Type B pancreatic cell (in vitro differentiated cells): ENCODE results near the gene METTL17. TPM values are rescaled to one million over a fixed set of nuclear protein-coding genes. Genes with fewer than 3 reads are reported as not detected.

Experiments
- DNase-seq: peaks from one replicate; pipeline ENCODE4 v3.0.0; 2021; ENCODE audit warnings: mixed read lengths; ENCODE audit not compliant: unreplicated experiment; ENCODE audit errors: extremely low spot score
- H3K27ac Mint-ChIP-seq: 2 replicates; pipeline ENCODE4 v1.8.0; 2021; ENCODE audit warnings: mild to moderate bottlenecking, mixed read lengths
- H3K27me3 Mint-ChIP-seq: 2 replicates; pipeline ENCODE4 v1.8.0; 2021; ENCODE audit warnings: mixed read lengths
- H3K36me3 Mint-ChIP-seq: 2 replicates; pipeline ENCODE4 v1.8.0; 2021; ENCODE audit warnings: mixed read lengths
- H3K4me1 Mint-ChIP-seq: one replicate; pipeline ENCODE4 v1.8.0; 2021; ENCODE audit warnings: mixed read lengths; ENCODE audit not compliant: unreplicated experiment
- H3K4me3 Mint-ChIP-seq: 2 replicates; pipeline ENCODE4 v1.8.0; 2021; ENCODE audit warnings: mild to moderate bottlenecking, mixed read lengths
- H3K9me3 Mint-ChIP-seq: 2 replicates; pipeline ENCODE4 v1.8.0; 2021; ENCODE audit warnings: mixed read lengths
- total RNA-seq: library from RNA; stranded (reverse); gene quantifications from 2 replicates; pipeline ENCODE4 v1.2.1, GENCODE V29; 2021; ENCODE audit warnings: low replicate concordance
- TF ChIP-seq, protein P1 (sequence below): fragments of 200-600 bp; sonication (generic); conservative IDR thresholded peaks from 2 replicates; pipeline ENCODE4 v1.5.0; 2021; ENCODE audit warnings: antibody characterized with exemption, mild to moderate bottlenecking

METTL17 gene
- total RNA-seq, 1 donor from 2014 or later, result 88.1 TPM

- no peak for DNase-seq
- peaks cover 4% of the 10 kb centered on the region for H3K27me3 Mint-ChIP-seq
- no peak within 1 kb of the TSS for H3K27ac Mint-ChIP-seq
- H3K4me3 Mint-ChIP-seq, result no peak within 1 kb of the TSS
- H3K4me1 Mint-ChIP-seq, result peaks cover 10% of the 10 kb centered on the region
- TF ChIP-seq, protein P1, sequence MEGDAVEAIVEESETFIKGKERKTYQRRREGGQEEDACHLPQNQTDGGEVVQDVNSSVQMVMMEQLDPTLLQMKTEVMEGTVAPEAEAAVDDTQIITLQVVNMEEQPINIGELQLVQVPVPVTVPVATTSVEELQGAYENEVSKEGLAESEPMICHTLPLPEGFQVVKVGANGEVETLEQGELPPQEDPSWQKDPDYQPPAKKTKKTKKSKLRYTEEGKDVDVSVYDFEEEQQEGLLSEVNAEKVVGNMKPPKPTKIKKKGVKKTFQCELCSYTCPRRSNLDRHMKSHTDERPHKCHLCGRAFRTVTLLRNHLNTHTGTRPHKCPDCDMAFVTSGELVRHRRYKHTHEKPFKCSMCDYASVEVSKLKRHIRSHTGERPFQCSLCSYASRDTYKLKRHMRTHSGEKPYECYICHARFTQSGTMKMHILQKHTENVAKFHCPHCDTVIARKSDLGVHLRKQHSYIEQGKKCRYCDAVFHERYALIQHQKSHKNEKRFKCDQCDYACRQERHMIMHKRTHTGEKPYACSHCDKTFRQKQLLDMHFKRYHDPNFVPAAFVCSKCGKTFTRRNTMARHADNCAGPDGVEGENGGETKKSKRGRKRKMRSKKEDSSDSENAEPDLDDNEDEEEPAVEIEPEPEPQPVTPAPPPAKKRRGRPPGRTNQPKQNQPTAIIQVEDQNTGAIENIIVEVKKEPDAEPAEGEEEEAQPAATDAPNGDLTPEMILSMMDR, result no peak
- no peaks in the 10 kb centered on the region for H3K9me3 Mint-ChIP-seq
- H3K36me3 Mint-ChIP-seq, result no peaks in the 10 kb centered on the region
These were observed 40.1 kb downstream of the METTL17 start, which contains the start of gene TPPP2 for GRCh38 chr14:21029917-21030316. Gene TPPP2, plus strand, starts transcription at chr14:21030217. Its CDS starts 365 bp downstream, at chr14:21030582.

DNA sequence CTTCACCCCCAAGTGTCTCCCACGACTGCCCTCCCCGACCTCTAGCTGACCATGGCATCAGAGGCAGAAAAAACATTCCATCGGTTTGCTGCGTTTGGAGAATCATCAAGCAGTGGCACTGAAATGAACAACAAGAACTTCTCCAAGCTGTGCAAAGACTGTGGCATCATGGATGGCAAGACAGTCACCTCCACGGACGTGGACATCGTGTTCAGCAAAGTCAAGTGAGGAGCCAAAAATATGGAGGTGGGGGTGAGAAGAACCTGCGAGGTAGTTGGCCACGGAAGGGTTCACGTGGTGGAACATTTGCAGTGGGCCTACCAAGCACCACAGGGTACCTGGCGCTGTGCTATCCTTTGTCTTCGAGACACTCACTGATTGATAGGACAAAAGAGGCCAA, 40.8 kb downstream of the METTL17 start:
- DNase-seq, result no peak
- Mint-ChIP-seq H3K36me3 (no peaks in the 10 kb centered on the region), H3K4me1 (peaks cover 10% of the 10 kb centered on the region), H3K4me3 (no peak overlapping the region), H3K27me3 (peaks cover 4% of the 10 kb centered on the region), H3K27ac (no peak overlapping the region), H3K9me3 (no peaks in the 10 kb centered on the region)
- TF ChIP-seq, protein P1, result no peak

GRCh38 chr14:21032326-21033132, 42.7 kb downstream of the METTL17 start:
- H3K27me3 Mint-ChIP-seq, result peaks cover 4% of the 10 kb centered on the region
- peaks cover under 1% of the 10 kb centered on the region for H3K4me1 Mint-ChIP-seq
- H3K36me3 Mint-ChIP-seq, result no peaks in the 10 kb centered on the region
- DNase-seq, result no peak
- H3K4me3 Mint-ChIP-seq, result peak overlapping the region; percentile 42
- TF ChIP-seq, protein P1, result no peak
- H3K9me3 Mint-ChIP-seq, result no peaks in the 10 kb centered on the region
- peak overlapping the region; percentile 60 for H3K27ac Mint-ChIP-seq

DNA sequence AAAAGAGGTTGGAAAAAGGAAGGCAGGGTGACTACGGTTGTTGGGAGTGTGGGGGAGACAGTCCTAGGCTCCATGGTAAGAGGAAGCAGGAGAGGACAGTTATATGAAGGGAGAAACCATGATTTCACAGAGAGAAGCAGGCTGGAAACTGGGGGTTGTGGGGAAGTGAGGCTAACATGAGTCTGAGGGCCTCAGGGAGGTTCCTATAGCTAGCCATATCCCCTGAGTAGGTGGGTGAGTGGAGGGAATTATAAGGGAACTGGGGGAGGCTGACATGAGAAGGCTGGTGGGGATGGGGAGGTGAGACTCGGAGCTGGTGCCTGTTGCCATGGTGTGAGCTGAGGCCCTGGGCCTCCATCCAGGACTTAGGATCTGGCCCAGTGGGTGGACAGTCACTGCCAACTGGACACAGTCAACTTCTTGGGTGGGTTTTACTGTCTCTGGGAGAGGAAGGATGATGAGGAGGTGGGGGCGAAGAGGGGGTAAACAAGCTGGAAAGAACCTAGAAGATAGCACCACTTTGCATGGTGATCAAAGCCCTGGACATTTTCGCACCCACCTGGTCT, 43.4 kb downstream of the METTL17 start:
- H3K4me1 Mint-ChIP-seq, result peaks cover 1% of the 10 kb centered on the region
- H3K27me3 Mint-ChIP-seq, result peaks cover 4% of the 10 kb centered on the region
- no peaks in the 10 kb centered on the region for H3K9me3 Mint-ChIP-seq
- TF ChIP-seq, protein P1, result no peak
- H3K36me3 Mint-ChIP-seq, result no peaks in the 10 kb centered on the region
- H3K4me3 Mint-ChIP-seq, result no peak overlapping the region
- peak overlapping the region; percentile 19 for H3K27ac Mint-ChIP-seq
- no peak for DNase-seq

- Mint-ChIP-seq H3K27me3 (peaks cover 4% of the 10 kb centered on the region), H3K9me3 (no peaks in the 10 kb centered on the region), H3K27ac (peak within 1 kb of the TSS; percentile 14), H3K4me3 (no peak within 1 kb of the TSS), H3K36me3 (no peaks in the 10 kb centered on the region), H3K4me1 (peaks cover 9% of the 10 kb centered on the region)
- no peak for DNase-seq
- TF ChIP-seq, protein P1, result no peak
These were observed 44.9 kb downstream of the METTL17 start, which contains the start of gene RNASE13 for GRCh38 chr14:21034707-21035106. Gene RNASE13, minus strand, starts transcription at chr14:21034807. Its CDS starts 519 bp downstream, at chr14:21034288.
